H1 (cell line): Measurements from ENCODE around the gene RERE. TPM values are rescaled to one million over a fixed set of nuclear protein-coding genes. Genes with fewer than 3 reads are reported as not detected.

Source experiments
- JUND ChIP-seq: IDR thresholded peaks from 2 replicates; pipeline ENCODE4 v1.6.1; 2011; ENCODE audit warnings: mild to moderate bottlenecking, improper control_type of control experiment, low read length
- POLR2A ChIP-seq, 2 experiments: IDR thresholded peaks; 1 replicate in 1 of 2; 2 replicates in 1 of 2; pipeline ENCODE4 v1.6.1; 2011; ENCODE audit warnings: low read depth in 2 of 2, low read length in 2 of 2, mild to moderate bottlenecking in 2 of 2; ENCODE audit errors: control extremely low read depth in 1 of 2
- polyA plus RNA-seq, 7 experiments: library from polyadenylated mRNA; depleted of rRNA in 3 of 7; stranded (reverse) in 5 of 7; unstranded in 2 of 7; fragments of >200 nt in 5 of 7; fragments of 200-250 nt in 2 of 7; gene quantifications; 1 replicate in 5 of 7; 2 replicates in 1 of 7; 4 replicates in 1 of 7; pipeline versions ENCODE4 v1.2.1 to v1.2.3, GENCODE V29; 2011 to 2013; ENCODE audit warnings: missing spikeins in 2 of 7, mixed read lengths in 2 of 7
- total RNA-seq: library from RNA; stranded (reverse); fragmentation: NEBNext Ultra II Directional; extraction: Animal tissue kit (Norgen Biotek cat#: 25700); gene quantifications from 2 replicates; pipeline ENCODE4 v1.2.1, GENCODE V29; 2021

Gene RERE
- total and polyA plus RNA-seq, 2 of the 8 experiments (the other 6 are each of a cell fraction or from before 2014, with no cell fraction given) = 15.3 to 142 TPM

DNA sequence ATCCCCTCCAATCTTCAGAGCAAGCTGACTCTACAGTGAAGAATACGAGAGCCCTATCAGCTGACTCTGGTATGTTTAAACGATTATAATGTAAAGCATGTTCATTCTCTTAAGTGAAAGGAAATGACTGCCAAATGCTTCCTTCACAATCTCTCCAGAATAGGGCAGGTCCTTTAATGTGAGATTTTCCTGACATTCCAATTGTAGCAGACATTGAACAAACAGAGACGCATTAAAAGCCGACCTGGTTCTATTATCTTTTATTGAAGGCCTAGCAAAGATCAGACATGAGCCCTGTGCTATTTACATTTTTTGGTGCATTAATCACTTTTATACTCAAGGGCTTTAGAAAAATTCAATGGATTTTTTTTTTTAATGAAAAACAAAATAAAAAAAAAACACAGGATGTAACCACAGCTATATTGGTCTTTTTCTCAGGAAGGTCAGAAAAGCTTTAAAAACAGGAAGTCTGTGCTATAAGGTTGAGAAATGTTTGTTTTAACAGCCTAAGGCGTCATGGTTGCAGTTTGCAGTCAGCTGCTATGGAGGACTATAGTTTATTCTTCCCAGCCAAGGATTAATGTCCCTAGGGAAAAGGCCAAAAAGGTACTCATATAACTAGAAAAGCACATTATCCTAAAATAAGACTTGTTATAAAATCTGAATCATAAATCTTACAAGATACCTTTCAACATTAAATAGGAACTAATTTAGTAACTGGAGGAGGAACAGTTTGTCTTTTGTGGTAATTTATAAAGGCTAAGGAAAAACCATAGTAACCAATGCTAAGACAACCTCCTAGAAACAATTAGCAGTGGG lies 104.8 kb downstream of the RERE start (continued):
- TF ChIP-seq JUND (no peak), POLR2A (IDR thresholded peaks at IDR 0.05; ENCODE audit: control extremely low read depth in 1 of 2, low read depth in 2 of 2, low read length in 2 of 2) (no peak)
